ENCODE measurements around the gene MBD3L1.

GRCh38 chr19:8827277-8827676, 4.9 kb upstream of the MBD3L1 start:
- no peak for TF ChIP-seq ZNF217 (IDR thresholded peaks at IDR 0.05)
- TF ChIP-seq, protein P1, sequence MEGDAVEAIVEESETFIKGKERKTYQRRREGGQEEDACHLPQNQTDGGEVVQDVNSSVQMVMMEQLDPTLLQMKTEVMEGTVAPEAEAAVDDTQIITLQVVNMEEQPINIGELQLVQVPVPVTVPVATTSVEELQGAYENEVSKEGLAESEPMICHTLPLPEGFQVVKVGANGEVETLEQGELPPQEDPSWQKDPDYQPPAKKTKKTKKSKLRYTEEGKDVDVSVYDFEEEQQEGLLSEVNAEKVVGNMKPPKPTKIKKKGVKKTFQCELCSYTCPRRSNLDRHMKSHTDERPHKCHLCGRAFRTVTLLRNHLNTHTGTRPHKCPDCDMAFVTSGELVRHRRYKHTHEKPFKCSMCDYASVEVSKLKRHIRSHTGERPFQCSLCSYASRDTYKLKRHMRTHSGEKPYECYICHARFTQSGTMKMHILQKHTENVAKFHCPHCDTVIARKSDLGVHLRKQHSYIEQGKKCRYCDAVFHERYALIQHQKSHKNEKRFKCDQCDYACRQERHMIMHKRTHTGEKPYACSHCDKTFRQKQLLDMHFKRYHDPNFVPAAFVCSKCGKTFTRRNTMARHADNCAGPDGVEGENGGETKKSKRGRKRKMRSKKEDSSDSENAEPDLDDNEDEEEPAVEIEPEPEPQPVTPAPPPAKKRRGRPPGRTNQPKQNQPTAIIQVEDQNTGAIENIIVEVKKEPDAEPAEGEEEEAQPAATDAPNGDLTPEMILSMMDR (IDR thresholded peaks at IDR 0.05 in 2 of 3, conservative IDR thresholded peaks at IDR 0.05 in 1 of 3; ENCODE audit: control insufficient read depth in 2 of 3, extremely low read depth in 1 of 3, insufficient read depth in 1 of 3, low read depth in 3 of 3, low read length in 3 of 3) = no peak
- TF ChIP-seq SRF (IDR thresholded peaks at IDR 0.05; ENCODE audit: low read depth in 2 of 2, low read length in 2 of 2) = no peak
- TF ChIP-seq EGR1 (IDR thresholded peaks at IDR 0.05; ENCODE audit: borderline replicate concordance in 1 of 2, low read depth in 2 of 2, low read length in 2 of 2) = no peak
- TF ChIP-seq ZNF274 (IDR thresholded peaks at IDR 0.05; ENCODE audit: insufficient read depth, insufficient read length) = no peak
- TF ChIP-seq POLR2AphosphoS2 (IDR thresholded peaks at IDR 0.05; ENCODE audit: low read depth, low read length) = no peak
- TF ChIP-seq HDAC6 (IDR thresholded peaks at IDR 0.05; ENCODE audit: unreplicated experiment) = no peak
- no peak for TF ChIP-seq ATF2 (IDR thresholded peaks at IDR 0.05; ENCODE audit: low read length)
- TF ChIP-seq LARP7 (IDR thresholded peaks at IDR 0.05) = no peak
- TF ChIP-seq TAF1 (IDR thresholded peaks at IDR 0.05; ENCODE audit: borderline replicate concordance, low read depth, low read length) = no peak
- TF ChIP-seq ZNF384 (IDR thresholded peaks at IDR 0.05; ENCODE audit: borderline replicate concordance, low read depth, low read length) = no peak
- TF ChIP-seq STAT3 (IDR thresholded peaks at IDR 0.05; ENCODE audit: low read depth, low read length) = no peak

Data from GM12878 (cell line).